ENCODE results near the gene ZNF175. TPM values are rescaled to one million over a fixed set of nuclear protein-coding genes. Genes with fewer than 3 reads are reported as not detected.

ZNF175 gene
- total RNA-seq, 4 donors from 2014 or later = 4.1 to 17.8 (median 9.3) TPM

DNA sequence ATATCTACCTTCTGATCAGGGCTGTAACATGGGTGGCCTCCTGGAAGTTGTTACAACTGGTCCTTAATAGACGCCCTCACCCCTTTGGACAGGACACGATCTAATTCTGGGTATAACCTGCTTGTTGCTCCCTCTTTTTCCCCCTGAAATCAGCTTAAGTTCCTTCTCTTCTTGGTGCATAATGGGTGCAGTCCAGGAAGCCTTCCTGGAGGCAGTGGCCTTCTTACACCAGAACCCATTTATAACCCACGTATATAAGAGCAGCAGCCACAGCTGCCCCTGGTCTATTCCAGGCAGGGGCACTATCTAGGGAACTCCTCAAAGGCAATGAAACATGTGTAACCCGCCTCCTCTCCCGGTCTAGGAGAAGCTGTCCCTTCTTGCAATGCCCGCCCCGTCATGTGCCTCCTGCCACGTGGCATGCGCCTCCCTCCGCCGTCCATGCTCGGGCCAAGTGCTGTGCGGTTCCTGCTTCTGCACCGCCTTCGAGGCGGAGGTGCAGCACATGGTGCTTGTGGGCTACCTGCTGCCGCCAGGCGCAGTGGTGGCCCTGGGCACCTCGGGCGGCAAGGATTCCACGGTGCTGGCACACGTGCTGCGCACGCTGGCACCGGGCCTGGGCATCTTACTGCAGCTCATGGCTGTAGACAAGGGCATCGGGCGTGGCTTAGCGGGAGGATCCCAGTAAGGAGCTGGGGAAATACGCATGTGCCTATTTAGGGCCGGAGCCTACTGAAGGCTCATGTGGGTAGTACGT lies 27.3 kb downstream of the ZNF175 start:
- H3K27ac ChIP-seq = no peak overlapping the region
- H3K4me3 ChIP-seq = no peak overlapping the region
- TF ChIP-seq POLR2A (IDR thresholded peaks at IDR 0.05) = no peak
- TF ChIP-seq, protein P1, sequence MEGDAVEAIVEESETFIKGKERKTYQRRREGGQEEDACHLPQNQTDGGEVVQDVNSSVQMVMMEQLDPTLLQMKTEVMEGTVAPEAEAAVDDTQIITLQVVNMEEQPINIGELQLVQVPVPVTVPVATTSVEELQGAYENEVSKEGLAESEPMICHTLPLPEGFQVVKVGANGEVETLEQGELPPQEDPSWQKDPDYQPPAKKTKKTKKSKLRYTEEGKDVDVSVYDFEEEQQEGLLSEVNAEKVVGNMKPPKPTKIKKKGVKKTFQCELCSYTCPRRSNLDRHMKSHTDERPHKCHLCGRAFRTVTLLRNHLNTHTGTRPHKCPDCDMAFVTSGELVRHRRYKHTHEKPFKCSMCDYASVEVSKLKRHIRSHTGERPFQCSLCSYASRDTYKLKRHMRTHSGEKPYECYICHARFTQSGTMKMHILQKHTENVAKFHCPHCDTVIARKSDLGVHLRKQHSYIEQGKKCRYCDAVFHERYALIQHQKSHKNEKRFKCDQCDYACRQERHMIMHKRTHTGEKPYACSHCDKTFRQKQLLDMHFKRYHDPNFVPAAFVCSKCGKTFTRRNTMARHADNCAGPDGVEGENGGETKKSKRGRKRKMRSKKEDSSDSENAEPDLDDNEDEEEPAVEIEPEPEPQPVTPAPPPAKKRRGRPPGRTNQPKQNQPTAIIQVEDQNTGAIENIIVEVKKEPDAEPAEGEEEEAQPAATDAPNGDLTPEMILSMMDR (IDR thresholded peaks at IDR 0.05) = no peak
- peaks cover 0 to 3% of the 10 kb centered on the region in 2 donors for H3K27me3 ChIP-seq
- DNase-seq = no peak
- no peaks in the 10 kb centered on the region for H3K9me3 ChIP-seq
- intact Hi-C loops (cut with DNase I; ENCODE audit: low total_unique reads) = loop anchor here (10.0 kb wide), 1 partner anchor 484 kb away; no protein-coding TSS in a partner anchor
- no peaks in the 10 kb centered on the region for H3K36me3 ChIP-seq
- H3K4me1 ChIP-seq = peaks cover 0 to 4% of the 10 kb centered on the region in 2 donors

- no peak overlapping the region for H3K27ac ChIP-seq
- TF ChIP-seq, protein P1 (IDR thresholded peaks at IDR 0.05) = no peak
- no peak for TF ChIP-seq POLR2A (IDR thresholded peaks at IDR 0.05)
- peaks cover 0 to 3% of the 10 kb centered on the region in 2 donors for H3K27me3 ChIP-seq
- no peak for DNase-seq
- H3K9me3 ChIP-seq = no peaks in the 10 kb centered on the region
- no peaks in the 10 kb centered on the region for H3K4me1 ChIP-seq
- H3K4me3 ChIP-seq = no peak overlapping the region
- intact Hi-C loops (cut with DNase I; ENCODE audit: low total_unique reads) = loop anchor here (10.0 kb wide), 1 partner anchor 484 kb away; no protein-coding TSS in a partner anchor
- no peaks in the 10 kb centered on the region for H3K36me3 ChIP-seq
Measured at GRCh38 chr19:51599084-51599483, 28.0 kb downstream of the ZNF175 start.

DNA sequence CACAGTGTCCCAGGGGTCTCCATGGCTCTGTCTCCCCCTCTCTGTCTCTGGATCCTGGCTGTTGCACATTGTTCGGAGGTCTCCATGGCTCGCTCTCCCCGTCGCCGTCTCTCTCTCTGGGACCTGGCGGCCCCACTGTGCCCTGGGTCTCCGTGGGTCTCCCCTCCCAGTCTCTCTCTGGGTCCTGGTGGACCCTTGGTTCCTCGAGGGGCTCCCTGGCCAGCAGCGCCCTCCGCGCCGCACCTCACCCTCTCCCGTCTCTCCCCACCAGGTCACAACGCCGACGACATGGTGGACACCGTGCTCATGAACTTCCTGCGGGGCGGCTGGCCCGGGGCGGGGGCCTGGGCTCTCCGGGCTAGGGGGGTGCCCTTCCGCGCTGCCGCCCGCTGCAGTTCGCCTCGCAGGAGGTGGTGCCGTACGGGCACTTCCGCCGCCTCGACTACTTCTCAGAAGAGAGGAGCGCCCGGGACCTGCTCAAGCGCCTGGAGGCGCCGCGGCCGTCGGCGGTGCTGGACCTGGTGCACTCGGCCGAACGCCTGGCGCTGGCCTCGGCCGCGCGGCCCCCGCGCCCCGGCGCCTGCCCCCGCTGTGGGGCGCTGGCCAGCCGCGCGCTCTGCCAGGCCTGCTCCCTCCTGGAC lies 30.0 kb downstream of the ZNF175 start:
- Histone ChIP-seq H3K9me3 (no peaks in the 10 kb centered on the region), H3K27me3 (peaks cover 0 to 3% of the 10 kb centered on the region in 2 donors), H3K36me3 (no peaks in the 10 kb centered on the region), H3K4me3 (no peak overlapping the region), H3K4me1 (no peaks in the 10 kb centered on the region), H3K27ac (no peak overlapping the region)
- TF ChIP-seq POLR2A (IDR thresholded peaks at IDR 0.05) = no peak
- TF ChIP-seq, protein P1 (IDR thresholded peaks at IDR 0.05) = no peak
- intact Hi-C loops (cut with DNase I; ENCODE audit: low total_unique reads) = no loop called here
- no peak for DNase-seq

GRCh38 chr19:51602189-51602854 lies 31.2 kb downstream of the ZNF175 start:
- H3K27me3 ChIP-seq = peaks cover 0 to 3% of the 10 kb centered on the region in 2 donors
- no peak overlapping the region for H3K27ac ChIP-seq
- intact Hi-C loops (cut with DNase I; ENCODE audit: low total_unique reads) = no loop called here
- DNase-seq = no peak
- no peaks in the 10 kb centered on the region for H3K4me1 ChIP-seq
- H3K36me3 ChIP-seq = no peaks in the 10 kb centered on the region
- TF ChIP-seq, protein P1 (IDR thresholded peaks at IDR 0.05) = no peak
- no peak for TF ChIP-seq POLR2A (IDR thresholded peaks at IDR 0.05)
- H3K4me3 ChIP-seq = no peak overlapping the region
- no peaks in the 10 kb centered on the region for H3K9me3 ChIP-seq

DNA sequence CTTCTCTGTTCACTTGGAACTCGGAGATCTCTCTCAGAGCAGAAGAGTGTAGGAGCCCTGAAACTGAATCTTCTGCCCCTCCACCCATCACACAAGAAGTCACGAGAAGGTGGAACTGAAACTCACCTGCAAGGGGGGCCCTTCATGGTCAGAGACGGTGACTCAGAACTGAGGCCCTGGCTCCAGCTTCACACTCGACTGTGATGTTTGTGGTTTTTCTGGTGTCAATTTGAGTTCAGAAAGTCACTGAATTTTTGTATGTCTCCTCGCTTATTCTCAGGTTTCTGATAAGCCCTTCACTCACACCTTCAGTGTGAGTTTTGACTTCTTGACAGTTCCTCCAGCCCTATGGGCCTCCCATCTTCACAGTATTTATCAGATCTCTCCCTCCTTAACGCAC lies 36.0 kb downstream of the ZNF175 start:
- Histone ChIP-seq H3K4me3 (no peak overlapping the region), H3K36me3 (no peaks in the 10 kb centered on the region), H3K27ac (no peak overlapping the region), H3K27me3 (no peaks in the 10 kb centered on the region), H3K9me3 (no peaks in the 10 kb centered on the region), H3K4me1 (no peaks in the 10 kb centered on the region)
- no peak for DNase-seq
- TF ChIP-seq POLR2A (IDR thresholded peaks at IDR 0.05) = no peak
- TF ChIP-seq, protein P1 (IDR thresholded peaks at IDR 0.05) = no peak
- intact Hi-C loops (cut with DNase I; ENCODE audit: low total_unique reads) = no loop called here
